NT2/D1 (cell line): ENCODE data around the gene NDUFA6.
A peak's percentile ranks its signal among the peaks of the same experiment; 100 is the strongest.
"Not testable (repeated sequence)": the region's sequence is repeated elsewhere in the genome, so short reads cannot be mapped to it uniquely, and the experiment has no call there.

Experiments used
- DNase-seq: peaks from one replicate; pipeline ENCODE4 v3.0.0-alpha.2; 2011; ENCODE audit warnings: low read depth, low spot score
- H3K27me3 ChIP-seq: 2 replicates; pipeline ENCODE4 v1.6.0; 2011; ENCODE audit warnings: mild to moderate bottlenecking; ENCODE audit not compliant: insufficient read length, insufficient read depth
- H3K36me3 ChIP-seq: 2 replicates; pipeline ENCODE4 v1.6.1; 2011; ENCODE audit warnings: mild to moderate bottlenecking, low read length, mixed read lengths; ENCODE audit not compliant: insufficient read depth, insufficient read length
- H3K4me1 ChIP-seq: 2 replicates; pipeline ENCODE4 v1.5.1; 2011; ENCODE audit not compliant: insufficient read depth, insufficient read length
- H3K4me3 ChIP-seq: 2 replicates; pipeline ENCODE4 v1.5.1; 2011; ENCODE audit warnings: low read depth; ENCODE audit not compliant: insufficient read length
- H3K9ac ChIP-seq: 2 replicates; pipeline ENCODE4 v1.6.0; 2011; ENCODE audit warnings: low read depth; ENCODE audit not compliant: insufficient read length
- H3K9me3 ChIP-seq: 2 replicates; pipeline ENCODE4 v1.5.1; 2011; ENCODE audit warnings: mild to moderate bottlenecking, low read length; ENCODE audit not compliant: insufficient read depth
- SUZ12 ChIP-seq: IDR thresholded peaks from 2 replicates; pipeline ENCODE4 v1.6.1; 2011; ENCODE audit not compliant: insufficient read length, insufficient read depth; ENCODE audit errors: extremely low read depth
- YY1 ChIP-seq: IDR thresholded peaks from 2 replicates; pipeline ENCODE4 v1.6.1; 2011; ENCODE audit not compliant: insufficient read length, insufficient read depth
- ZNF274 ChIP-seq: IDR thresholded peaks from 2 replicates; pipeline ENCODE4 v1.6.1; 2011; ENCODE audit warnings: mild to moderate bottlenecking, low read depth, low read length

Gene NDUFA6

DNA sequence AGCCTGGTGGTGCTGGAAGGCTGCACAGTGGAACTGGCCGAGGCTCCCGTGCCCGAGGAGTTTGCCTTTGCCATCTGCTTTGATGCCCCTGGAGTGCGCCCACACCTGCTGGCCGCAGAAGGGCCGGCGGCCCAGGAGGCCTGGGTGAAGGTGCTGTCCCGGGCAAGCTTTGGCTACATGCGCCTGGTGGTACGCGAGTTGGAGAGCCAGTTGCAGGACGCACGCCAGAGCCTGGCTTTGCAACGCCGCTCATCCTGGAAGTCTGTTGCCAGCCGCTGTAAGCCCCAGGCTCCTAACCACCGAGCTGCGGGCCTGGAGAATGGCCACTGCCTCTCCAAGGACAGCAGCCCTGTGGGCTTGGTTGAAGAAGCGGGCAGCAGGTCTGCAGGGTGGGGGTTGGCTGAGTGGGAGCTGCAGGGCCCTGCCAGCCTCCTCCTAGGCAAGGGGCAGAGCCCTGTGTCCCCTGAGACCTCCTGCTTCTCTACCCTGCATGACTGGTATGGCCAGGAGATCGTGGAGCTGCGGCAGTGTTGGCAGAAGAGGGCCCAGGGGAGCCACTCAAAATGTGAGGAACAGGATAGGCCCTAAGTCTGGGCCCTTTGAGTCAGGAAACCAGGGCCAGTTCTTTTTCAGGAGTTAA is 13.0 kb downstream of the NDUFA6 start:
- DNase-seq, result no peak
- H3K4me3 ChIP-seq, result no peak overlapping the region
- H3K9ac ChIP-seq, result no peak overlapping the region
- TF ChIP-seq SUZ12 (no peak), ZNF274 (no peak), YY1 (no peak)
- peaks cover 9% of the 10 kb centered on the region; the same call in 1 of the 2 replicates for H3K9me3 ChIP-seq
- H3K36me3 ChIP-seq, result peaks cover 34% of the 10 kb centered on the region
- no peaks in the 10 kb centered on the region for H3K4me1 ChIP-seq
- peaks cover 4% of the 10 kb centered on the region for H3K27me3 ChIP-seq

DNA sequence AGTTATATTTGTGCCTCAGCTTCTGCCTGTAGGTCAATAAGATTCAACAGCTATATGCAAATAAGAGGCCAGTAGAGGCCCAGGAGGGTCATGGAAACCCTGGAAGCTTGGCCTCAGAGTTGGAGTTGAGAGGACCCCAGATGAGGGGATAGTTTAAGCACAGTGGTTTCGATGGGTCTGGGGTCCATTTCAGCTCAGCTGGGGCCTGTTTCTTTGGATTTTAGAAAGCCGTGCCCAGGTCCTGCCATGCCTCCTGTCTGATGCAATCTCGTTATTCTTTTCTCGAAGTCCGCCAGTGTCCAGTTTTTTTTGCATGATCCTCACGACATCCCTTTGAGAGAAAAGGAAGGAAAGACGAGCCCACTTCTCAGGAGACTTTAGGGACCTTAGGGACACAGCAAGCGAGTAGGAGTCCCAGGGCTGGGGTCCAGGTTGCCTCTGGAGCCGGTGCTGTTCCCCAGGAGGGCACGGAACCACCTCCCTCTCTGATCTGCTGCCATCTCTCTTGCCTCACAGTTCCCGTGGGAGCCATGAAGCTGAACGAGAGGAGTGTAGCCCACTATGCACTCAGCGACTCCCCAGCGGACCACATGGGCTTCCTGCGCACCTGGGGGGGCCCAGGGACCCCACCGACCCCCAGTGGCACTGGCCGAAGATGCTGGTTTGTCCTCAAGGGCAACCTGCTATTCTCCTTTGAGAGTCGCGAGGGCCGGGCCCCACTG is 13.6 kb downstream of the NDUFA6 start:
- no peak for TF ChIP-seq ZNF274
- no peak for TF ChIP-seq SUZ12
- TF ChIP-seq YY1, result no peak
- Histone ChIP-seq H3K4me3 (no peak overlapping the region), H3K27me3 (peaks cover 4% of the 10 kb centered on the region), H3K36me3 (peaks cover 30% of the 10 kb centered on the region), H3K9ac (no peak overlapping the region), H3K4me1 (no peaks in the 10 kb centered on the region), H3K9me3 (peaks cover 9% of the 10 kb centered on the region; the same call in 1 of the 2 replicates)
- DNase-seq, result no peak

DNA sequence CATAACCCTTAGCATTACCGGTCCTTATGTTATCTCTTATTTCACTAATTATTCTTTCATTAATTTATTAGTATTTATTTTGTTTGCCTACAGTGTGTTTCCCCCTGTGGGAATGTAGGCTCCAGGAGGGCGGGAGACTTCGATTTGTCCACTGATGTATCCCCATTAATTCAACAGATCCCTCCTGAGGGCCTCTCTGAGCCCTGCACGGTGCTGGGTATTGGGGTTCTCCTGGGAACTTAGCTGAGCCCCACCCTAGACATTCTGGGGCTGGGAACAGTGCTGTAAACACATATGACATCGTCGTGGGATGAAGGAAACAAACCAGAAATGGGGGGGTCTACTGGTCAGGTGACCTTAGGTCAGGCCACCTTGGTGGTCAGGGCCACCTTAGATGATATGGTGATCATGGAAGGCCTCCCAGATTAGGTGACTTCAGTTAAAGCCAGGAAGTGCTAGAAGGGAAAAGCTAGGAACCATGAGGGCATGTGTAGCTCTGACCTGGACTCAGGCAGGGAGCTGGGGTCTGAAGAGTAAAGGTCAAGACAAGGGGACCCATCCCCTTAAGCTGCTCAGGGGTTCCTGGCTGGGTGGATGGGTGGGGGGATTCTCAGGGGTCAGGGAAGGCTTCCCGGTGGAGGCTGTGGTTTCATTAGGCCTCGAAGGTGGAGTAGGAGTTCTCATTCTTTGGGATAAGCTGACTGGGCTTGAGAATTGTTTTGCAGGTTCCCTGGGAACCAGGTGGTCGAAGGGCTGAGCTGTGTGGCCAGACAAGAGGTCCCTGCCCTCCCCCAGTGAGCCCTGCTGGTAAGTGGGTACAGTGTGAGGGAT is 15.5 kb downstream of the NDUFA6 start:
- TF ChIP-seq ZNF274 (peak; percentile 60), YY1 (no peak)
- no peak for DNase-seq
- Histone ChIP-seq H3K4me1 (peaks cover 1% of the 10 kb centered on the region), H3K4me3 (no peak overlapping the region), H3K9me3 (peaks cover 9% of the 10 kb centered on the region; the same call in 1 of the 2 replicates), H3K27me3 (peaks cover 4% of the 10 kb centered on the region), H3K36me3 (peaks cover 26% of the 10 kb centered on the region), H3K9ac (no peak overlapping the region)

DNA sequence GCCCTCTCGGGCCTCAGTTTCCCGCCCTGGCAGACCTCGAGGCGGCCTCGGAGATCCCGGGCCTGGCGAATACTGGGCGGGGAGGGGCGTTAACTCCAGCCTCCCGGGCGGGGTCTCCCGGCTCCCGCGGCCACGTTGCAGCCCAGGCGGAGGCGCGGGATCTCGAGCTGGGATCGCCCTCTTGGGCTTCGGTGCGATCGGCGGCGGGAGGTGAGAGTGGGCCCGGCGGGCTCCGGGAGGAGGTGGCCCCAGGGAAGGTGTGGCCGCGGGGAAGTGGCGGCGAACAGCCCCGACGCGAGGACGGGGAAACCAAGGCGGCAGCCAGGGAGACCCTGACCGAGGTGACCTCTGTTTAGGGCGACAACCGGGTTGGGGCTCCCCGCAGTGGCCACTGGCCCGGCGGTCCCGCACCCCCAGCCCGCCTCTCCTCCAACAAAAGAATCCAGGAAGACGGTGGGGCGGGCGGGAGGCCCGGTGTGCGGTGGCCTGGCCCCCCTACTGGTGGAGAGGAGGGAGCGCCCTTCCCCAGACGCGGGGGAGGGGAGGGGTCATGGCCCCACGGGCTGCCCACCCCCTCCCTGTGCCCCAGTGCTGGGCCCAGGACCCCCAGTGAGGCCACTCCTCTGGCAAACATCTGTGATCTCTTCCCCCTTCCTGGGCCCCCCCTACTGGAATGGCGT is 16.3 kb downstream of the NDUFA6 start, which contains the start of gene PHETA2:
Gene PHETA2, plus strand, starts transcription at position 117 of the 680 bp plus-strand sequence. CDS start 3,046 bp downstream, outside the sequence.
- Histone ChIP-seq H3K9ac (peak within 1 kb of the TSS; percentile 74), H3K4me3 (peak within 1 kb of the TSS; percentile 34), H3K9me3 (peaks cover 9% of the 10 kb centered on the region; the same call in 1 of the 2 replicates), H3K27me3 (peaks cover 4% of the 10 kb centered on the region), H3K36me3 (peaks cover 26% of the 10 kb centered on the region), H3K4me1 (peaks cover 1% of the 10 kb centered on the region)
- TF ChIP-seq ZNF274 (no peak), SUZ12 (no peak), YY1 (no peak)
- no peak for DNase-seq

DNA sequence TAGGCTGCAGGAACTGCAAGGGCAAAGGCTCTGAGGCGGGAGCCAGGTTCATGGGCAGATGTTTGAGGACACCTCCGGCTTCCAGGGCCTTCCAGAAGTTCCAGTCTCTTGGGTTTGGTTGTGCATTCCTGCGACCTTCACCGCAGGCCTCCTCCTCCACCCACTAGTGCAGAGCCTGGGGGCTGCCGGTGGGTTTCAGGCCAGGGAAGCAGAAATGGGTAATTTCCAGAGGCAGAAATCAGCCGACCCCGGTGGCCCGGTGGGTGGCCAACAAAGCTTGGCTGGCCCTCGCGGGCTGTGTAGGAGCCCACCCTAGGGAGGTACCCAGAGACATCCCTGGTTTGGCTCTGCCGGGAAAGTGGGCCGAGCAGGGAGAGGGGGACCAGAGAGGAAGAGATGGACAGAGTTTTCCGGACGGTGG is 16.9 kb downstream of the NDUFA6 start:
- Histone ChIP-seq H3K9ac (peak overlapping the region; percentile 74), H3K36me3 (peaks cover 26% of the 10 kb centered on the region), H3K4me3 (peak overlapping the region; percentile 34), H3K4me1 (peaks cover 1% of the 10 kb centered on the region), H3K9me3 (peaks cover 9% of the 10 kb centered on the region; the same call in 1 of the 2 replicates), H3K27me3 (peaks cover 4% of the 10 kb centered on the region)
- TF ChIP-seq YY1, result no peak
- no peak for TF ChIP-seq SUZ12
- TF ChIP-seq ZNF274, result no peak
- no peak for DNase-seq

DNA sequence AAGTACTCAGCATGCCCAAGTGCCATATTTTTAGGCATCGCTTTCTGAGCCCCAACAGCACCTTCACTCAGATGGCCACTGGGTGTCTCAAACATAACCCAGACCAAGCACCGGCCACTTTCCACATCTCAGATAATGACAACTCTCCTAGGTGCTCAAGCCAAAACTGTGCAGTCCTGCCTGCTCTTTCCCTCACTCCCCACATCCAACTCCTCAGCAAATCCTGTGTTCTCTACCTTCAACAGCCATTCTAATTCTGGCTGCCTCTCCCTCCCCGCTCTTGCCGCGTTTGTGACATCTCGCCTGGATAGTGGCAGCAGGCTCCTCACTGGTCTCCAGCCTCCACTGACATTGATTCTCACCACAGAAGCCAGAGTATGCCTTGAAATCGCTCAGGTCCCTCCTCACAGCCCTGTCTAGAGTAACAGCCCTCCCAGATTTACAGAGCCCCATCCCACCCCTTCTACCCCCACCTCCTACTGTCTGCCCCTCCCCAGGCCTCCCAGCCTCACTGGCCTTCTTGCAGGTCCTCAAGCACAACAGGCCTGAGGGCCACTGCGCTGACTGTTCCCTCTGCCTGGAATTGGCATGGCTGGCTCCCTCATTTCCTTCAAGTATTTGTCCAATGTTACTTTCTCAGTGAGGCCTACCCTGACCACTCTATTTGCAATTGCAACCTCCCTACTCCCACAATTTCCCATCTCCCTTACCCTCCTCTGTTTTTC is 17.8 kb downstream of the NDUFA6 start:
- H3K9ac ChIP-seq, result no peak overlapping the region
- no peak for TF ChIP-seq SUZ12
- TF ChIP-seq YY1, result no peak
- TF ChIP-seq ZNF274, result no peak
- H3K4me3 ChIP-seq, result no peak overlapping the region
- DNase-seq, result no peak
- H3K27me3 ChIP-seq, result peaks cover 4% of the 10 kb centered on the region
- peaks cover 1% of the 10 kb centered on the region for H3K4me1 ChIP-seq
- peaks cover 9% of the 10 kb centered on the region; the same call in 1 of the 2 replicates for H3K9me3 ChIP-seq
- H3K36me3 ChIP-seq, result peaks cover 29% of the 10 kb centered on the region

DNA sequence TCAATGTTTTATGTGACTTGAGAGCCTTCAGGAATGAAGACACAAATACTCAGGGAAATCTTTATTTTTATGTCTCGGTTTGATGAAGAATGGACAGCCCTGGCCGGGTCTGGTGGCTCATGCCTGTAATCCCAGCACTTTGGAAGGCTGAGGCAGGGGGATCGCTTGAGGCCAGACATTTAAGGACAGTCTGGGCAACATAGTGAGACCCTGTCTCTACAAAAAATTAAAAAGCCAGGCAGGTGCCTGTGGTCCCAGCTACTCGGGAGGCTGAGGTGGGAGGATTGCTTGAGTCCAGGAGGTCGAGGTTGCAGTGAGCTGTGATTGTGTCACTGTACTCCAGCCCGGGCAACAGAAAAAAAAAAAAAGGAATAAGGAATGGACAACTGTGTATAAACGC is 19.1 kb downstream of the NDUFA6 start:
- H3K4me3 ChIP-seq, H3K9me3 ChIP-seq: not testable (repeated sequence)

More for the DNA sequence above, 19.1 kb downstream of the NDUFA6 start:
- H3K4me1 ChIP-seq, H3K9ac ChIP-seq, H3K27me3 ChIP-seq, DNase-seq: not testable (repeated sequence)
- peaks cover 31% of the 10 kb centered on the region for H3K36me3 ChIP-seq
